Parathyroid adenoma (tissue), 2 donors: ENCODE measurements around the gene MYRF.

Source experiments
- H2AFZ ChIP-seq: fragments of 300-600 bp; sonication (generic); one replicate; pipeline ENCODE4 v1.7.0; 2017; ENCODE audit warnings: antibody characterized with exemption, mild to moderate bottlenecking
- H3K27ac ChIP-seq: fragments of 300-600 bp; sonication (generic); one replicate; pipeline ENCODE4 v1.7.0; 2017
- H3K27me3 ChIP-seq: fragments of 300-600 bp; sonication (generic); one replicate; pipeline ENCODE4 v1.7.0; 2017; ENCODE audit warnings: low read length; ENCODE audit not compliant: control insufficient read depth, insufficient read depth
- H3K36me3 ChIP-seq: fragments of 300-600 bp; sonication (generic); one replicate; pipeline ENCODE4 v1.7.0; 2017; ENCODE audit warnings: low read length; ENCODE audit not compliant: control insufficient read depth, insufficient read depth
- H3K4me1 ChIP-seq: fragments of 300-600 bp; sonication (generic); one replicate; pipeline ENCODE4 v1.7.0; 2017; ENCODE audit warnings: control low read depth
- H3K4me2 ChIP-seq: fragments of 300-600 bp; sonication (generic); one replicate; pipeline ENCODE4 v1.7.0; 2017; ENCODE audit warnings: low read length
- H3K4me3 ChIP-seq: fragments of 300-600 bp; sonication (generic); one replicate; pipeline ENCODE4 v1.7.0; 2017; ENCODE audit warnings: low read depth, low read length
- H3K79me2 ChIP-seq: fragments of 300-600 bp; sonication (generic); one replicate; pipeline ENCODE4 v1.7.0; 2017; ENCODE audit warnings: control low read depth
- H3K9ac ChIP-seq: fragments of 300-600 bp; sonication (generic); one replicate; pipeline ENCODE4 v1.7.0; 2017; ENCODE audit warnings: mild to moderate bottlenecking
- H3K9me3 ChIP-seq: fragments of 300-600 bp; sonication (generic); one replicate; pipeline ENCODE4 v1.7.0; 2017; ENCODE audit warnings: low read length; ENCODE audit not compliant: control insufficient read depth
- CTCF ChIP-seq: fragments of 300-600 bp; sonication (generic); IDR thresholded peaks from one replicate; pipeline ENCODE4 v1.7.0; 2017; ENCODE audit warnings: antibody characterized with exemption, mild to moderate bottlenecking
- donor health status: primary hyperparathyroidism.

MYRF gene

GRCh38 chr11:61817471-61818202 is 65.2 kb downstream of the MYRF start:
- Histone ChIP-seq H3K9ac (no peak overlapping the region), H2AFZ (peak overlapping the region; percentile 59), H3K36me3 (no peaks in the 10 kb centered on the region), H3K4me2 (no peak overlapping the region), H3K79me2 (no peaks in the 10 kb centered on the region), H3K4me1 (no peaks in the 10 kb centered on the region), H3K27me3 (no peaks in the 10 kb centered on the region), H3K4me3 (peak overlapping the region; percentile 23), H3K9me3 (no peaks in the 10 kb centered on the region), H3K27ac (no peak overlapping the region)
- no peak for TF ChIP-seq CTCF

- Histone ChIP-seq H3K27me3 (no peaks in the 10 kb centered on the region), H3K79me2 (no peaks in the 10 kb centered on the region), H3K36me3 (no peaks in the 10 kb centered on the region), H3K27ac (no peak overlapping the region), H3K4me2 (no peak overlapping the region), H3K9ac (no peak overlapping the region), H2AFZ (no peak overlapping the region), H3K4me3 (no peak overlapping the region), H3K9me3 (no peaks in the 10 kb centered on the region), H3K4me1 (no peaks in the 10 kb centered on the region)
- no peak for TF ChIP-seq CTCF
Observed at GRCh38 chr11:61820174-61820573, 67.7 kb downstream of the MYRF start.

- peak overlapping the region; percentile 81 for H3K27ac ChIP-seq
- no peak overlapping the region for H3K9ac ChIP-seq
- peaks cover 9% of the 10 kb centered on the region for H3K4me1 ChIP-seq
- no peaks in the 10 kb centered on the region for H3K79me2 ChIP-seq
- no peaks in the 10 kb centered on the region for H3K36me3 ChIP-seq
- H3K27me3 ChIP-seq: no peaks in the 10 kb centered on the region
- H3K4me2 ChIP-seq: peak overlapping the region; percentile 81
- H2AFZ ChIP-seq: peak overlapping the region; percentile 76
- H3K9me3 ChIP-seq: no peaks in the 10 kb centered on the region
- no peak for TF ChIP-seq CTCF
- H3K4me3 ChIP-seq: peak overlapping the region; percentile 56
Observed at GRCh38 chr11:61826930-61827570, 74.6 kb downstream of the MYRF start.

- no peaks in the 10 kb centered on the region for H3K79me2 ChIP-seq
- H3K4me1 ChIP-seq: peaks cover 16% of the 10 kb centered on the region
- no peaks in the 10 kb centered on the region for H3K27me3 ChIP-seq
- peak within 1 kb of the TSS; percentile 76 for H2AFZ ChIP-seq
- H3K9ac ChIP-seq: no peak within 1 kb of the TSS
- H3K36me3 ChIP-seq: no peaks in the 10 kb centered on the region
- H3K27ac ChIP-seq: peak within 1 kb of the TSS; percentile 81
- peak within 1 kb of the TSS; percentile 81 for H3K4me2 ChIP-seq
- TF ChIP-seq CTCF: no peak
- H3K4me3 ChIP-seq: peak within 1 kb of the TSS; percentile 56
- no peaks in the 10 kb centered on the region for H3K9me3 ChIP-seq
Observed at GRCh38 chr11:61827571-61828378, 75.3 kb downstream of the MYRF start, which contains the start of gene FADS2. TSS of gene FADS2 (plus strand) at chr11:61828300. CDS start at chr11:61828391, 91 bp downstream.
